NCI-H460 (cell line): Measurements from ENCODE around the gene UNKL. TPM values are rescaled to one million over a fixed set of nuclear protein-coding genes. Genes with fewer than 3 reads are reported as not detected.
"Not testable (repeated sequence)": the region's sequence is repeated elsewhere in the genome, so short reads cannot be mapped to it uniquely, and the experiment has no call there.

Experiments
- DNase-seq: peaks from one replicate; pipeline ENCODE4 v3.0.0-alpha.2; 2016; ENCODE audit warnings: low read depth; ENCODE audit errors: extremely low read depth
- total RNA-seq: library from RNA; depleted of rRNA; stranded (reverse); fragments of >200 nt; shearing (Covaris generic); gene quantifications from 2 replicates; pipeline ENCODE4 v1.2.3, GENCODE V29; 2014

UNKL gene
- total RNA-seq, 1 experiment from 2014 or later = 29.2 TPM

- no peak for DNase-seq
Observed at GRCh38 chr16:1446296-1447080, 32.0 kb upstream of the UNKL start.

DNA sequence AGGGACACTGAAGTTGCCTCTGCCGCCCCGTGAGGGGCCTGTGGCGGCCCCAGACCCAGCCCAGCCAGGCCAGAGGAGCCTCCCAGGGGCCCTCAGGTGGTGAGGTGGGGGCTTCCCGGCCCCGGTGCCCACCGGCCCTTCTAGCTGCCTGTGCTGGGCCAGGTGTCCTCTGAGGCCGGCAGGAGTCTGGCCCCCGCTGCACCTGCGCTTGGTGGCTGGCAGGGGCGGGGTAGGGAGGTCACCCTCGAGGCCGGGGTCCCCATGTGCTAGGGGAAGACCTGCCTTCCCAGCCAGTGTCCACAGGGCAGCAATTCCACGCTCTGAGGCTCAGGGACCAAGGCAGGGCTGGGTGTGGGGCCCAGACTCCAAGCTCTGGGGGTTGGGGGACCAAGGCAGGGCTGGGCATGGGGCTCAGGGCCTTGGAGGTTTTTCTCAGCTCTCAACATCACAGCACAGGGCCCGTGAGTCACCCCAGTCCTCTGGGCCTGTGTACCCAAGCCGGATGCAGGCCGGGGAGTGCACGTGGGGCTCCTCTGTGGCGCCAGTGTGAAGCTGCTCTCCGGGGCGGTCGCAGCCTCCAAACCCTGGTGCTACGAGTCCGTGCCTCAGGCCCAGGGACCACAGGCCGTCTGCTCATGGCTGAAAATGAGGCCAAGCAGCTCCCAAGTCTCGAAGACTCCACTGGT, 31.2 kb upstream of the UNKL start:
- DNase-seq = no peak

DNA sequence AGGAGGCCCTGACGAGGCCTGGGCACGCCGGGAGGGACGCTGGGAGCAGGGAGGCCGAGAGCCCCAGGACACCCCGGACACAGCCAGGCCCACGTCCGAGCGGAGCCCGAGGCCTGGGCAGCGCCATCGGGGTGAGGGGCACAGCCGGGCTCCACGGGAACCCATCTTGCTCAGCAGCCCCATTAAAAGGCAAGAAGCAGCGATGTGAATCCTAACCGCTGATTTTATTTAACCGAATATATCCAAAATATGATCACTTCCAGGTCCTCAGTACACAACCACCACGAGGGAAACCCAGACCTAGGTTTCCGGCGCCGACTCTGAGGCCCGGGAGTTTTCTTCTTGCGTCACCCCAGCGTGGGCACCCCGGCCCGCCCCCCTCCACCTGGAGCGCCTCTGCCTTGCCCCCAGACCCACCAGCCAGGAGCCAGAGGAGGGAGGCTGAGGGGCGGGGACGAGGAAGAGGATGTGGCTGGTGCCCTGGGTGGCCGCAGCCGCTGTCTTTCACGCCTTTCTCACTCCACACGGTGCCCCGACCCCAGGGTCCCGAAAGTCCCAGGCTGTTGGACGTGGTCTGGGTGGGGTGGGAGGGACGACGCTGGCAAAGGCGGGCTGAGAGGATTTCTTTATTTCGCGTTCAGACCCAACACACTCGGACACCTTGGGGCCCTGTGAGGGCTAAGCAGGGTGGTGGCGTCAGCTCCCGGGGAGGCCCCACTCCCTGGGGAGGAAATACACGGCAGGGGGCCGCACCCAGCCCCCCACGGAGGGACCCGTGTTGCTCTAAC, 30.4 kb upstream of the UNKL start:
- DNase-seq = no peak

DNA sequence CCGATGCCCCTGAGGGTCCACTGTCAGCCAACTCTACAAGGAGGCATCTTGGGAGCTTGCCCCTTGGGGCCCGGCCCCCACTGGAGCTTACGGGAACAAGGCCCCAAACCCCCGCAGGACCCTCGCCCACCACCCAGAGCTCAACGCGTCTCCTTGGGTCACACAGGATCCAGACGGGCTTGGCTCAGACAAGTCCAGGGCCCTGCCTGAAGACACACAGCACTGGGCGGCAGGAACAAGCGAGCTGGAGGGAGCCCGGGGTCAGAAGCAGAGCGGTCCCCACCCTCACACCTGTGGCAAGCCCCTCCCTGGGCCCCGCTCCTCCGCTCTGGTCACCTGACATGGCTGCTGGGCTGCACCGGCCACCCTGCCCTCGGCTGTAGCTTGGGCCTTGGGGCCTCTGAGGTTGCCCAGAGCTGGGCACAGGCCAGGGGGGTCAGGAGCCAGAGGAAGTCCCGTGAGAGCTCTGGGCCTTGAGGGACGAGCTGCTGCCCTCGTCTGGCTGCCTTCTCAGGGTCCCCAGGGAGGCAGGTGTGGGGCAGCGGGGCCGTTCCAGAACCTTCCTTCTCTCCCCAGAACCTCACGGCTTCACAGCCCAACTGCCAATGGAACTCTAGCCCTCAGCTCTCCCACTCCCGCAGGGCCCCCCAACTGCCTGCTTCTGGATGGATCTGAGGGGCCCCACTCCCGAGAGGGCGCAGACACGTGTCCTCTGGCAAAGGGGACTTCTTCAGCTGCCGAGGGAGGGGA, 29.7 kb upstream of the UNKL start, which contains the start of gene CCDC154:
Gene CCDC154, minus strand, starts transcription at position 577 of the 750 bp plus-strand sequence. Its CDS starts 234 bp downstream, at position 343.
- no peak for DNase-seq

DNA sequence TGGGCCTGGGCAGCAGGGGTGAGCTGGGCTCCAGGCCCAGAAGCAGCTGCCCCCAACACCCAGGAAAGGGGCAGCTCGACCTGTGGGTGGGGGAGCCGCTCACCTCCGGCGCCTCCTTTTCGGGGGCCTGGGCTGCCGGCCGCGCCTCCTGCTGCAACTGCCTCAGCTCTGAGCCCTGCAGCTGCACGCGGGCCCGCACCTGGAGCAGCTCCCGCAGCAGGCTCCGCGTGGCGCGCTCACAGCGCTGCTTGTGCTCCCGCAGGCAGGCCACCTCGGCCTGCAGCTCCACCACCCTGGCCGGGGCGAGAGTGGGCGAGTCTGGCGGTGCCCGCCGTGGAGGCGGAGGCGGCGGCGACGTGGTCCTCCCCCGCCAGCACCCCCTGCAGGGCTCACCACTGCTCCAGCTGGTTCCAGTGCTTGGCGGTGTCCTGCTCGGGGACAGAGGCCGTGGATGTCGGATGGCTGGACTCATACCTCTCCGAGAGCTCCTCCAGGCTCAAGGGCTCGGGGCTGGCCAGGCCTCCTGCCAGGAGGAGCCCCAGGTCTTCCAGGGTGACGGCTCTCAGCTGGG, 29.0 kb upstream of the UNKL start:
- DNase-seq = no peak

GRCh38 chr16:1442697-1443096, 28.2 kb upstream of the UNKL start:
- no peak for DNase-seq

GRCh38 chr16:1441391-1441829, 26.9 kb upstream of the UNKL start:
- no peak for DNase-seq

GRCh38 chr16:1439699-1440074, 25.2 kb upstream of the UNKL start:
- DNase-seq = not testable (repeated sequence)

DNA sequence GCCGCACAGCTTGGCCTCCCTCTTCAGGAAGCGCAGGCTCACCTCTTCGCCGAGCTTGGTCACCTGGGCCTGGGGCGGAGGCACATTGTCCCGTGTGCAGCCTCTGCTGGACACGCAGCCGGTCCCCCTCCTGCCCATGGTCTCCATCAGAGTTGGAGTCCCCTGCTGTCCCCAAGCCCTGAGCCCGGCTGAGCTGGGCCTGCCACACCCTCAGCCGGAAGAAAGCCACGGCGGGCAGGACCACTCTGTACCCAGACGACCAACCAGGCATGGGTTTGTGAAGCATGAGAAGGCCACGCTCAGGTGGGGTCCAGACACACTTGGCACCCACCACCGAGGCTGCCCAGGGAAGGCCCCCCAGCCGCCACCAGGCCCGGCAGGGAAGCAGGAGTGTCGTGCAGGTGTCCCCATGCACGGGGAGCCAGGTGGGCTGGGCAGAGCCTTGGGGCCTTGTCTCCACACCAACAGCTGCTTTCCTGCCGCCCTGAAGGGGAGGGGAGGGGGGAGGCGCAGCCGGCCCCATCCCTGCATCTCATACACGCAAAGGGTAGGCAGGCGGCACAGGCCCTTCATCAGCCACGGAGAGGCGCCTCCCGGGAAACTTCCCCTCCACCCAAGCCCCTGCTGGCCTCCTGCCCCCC, 24.7 kb upstream of the UNKL start:
- no peak for DNase-seq

GRCh38 chr16:1438229-1439057, 23.9 kb upstream of the UNKL start:
- DNase-seq = no peak

- no peak for DNase-seq
Observed at GRCh38 chr16:1437606-1438005, 23.1 kb upstream of the UNKL start.

DNA sequence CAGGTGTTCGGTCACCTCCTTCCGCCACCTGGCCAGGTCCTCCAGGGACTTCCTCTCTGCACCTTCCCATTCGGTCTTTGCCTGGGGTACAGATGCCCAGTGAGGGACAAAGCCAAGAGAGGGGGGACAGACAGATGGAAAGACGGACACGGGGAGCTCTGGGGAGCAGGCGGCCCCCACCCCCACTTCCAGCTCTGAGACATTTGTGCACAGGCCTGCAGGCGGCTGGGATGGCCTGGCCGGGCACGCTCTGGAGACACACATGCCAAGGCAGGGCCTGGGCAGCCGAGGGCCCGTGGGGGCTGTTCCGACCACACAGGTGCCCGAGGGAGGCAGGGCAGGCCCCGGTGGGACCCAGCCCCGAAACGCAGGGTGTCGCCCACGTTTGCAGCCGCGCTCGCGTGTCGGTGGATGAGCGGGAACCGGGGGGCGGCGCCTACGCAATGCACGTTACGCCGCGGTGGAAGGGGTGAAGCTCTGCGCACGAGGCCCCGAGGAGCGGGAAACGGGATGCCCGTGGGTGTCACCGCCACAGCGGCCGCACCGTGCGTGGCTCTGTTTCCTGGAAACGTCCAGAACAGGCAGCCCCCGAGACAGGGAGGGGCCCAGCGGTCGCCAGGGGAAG, 22.3 kb upstream of the UNKL start:
- DNase-seq = no peak

GRCh38 chr16:1435921-1436697, 21.6 kb upstream of the UNKL start:
- no peak for DNase-seq

DNA sequence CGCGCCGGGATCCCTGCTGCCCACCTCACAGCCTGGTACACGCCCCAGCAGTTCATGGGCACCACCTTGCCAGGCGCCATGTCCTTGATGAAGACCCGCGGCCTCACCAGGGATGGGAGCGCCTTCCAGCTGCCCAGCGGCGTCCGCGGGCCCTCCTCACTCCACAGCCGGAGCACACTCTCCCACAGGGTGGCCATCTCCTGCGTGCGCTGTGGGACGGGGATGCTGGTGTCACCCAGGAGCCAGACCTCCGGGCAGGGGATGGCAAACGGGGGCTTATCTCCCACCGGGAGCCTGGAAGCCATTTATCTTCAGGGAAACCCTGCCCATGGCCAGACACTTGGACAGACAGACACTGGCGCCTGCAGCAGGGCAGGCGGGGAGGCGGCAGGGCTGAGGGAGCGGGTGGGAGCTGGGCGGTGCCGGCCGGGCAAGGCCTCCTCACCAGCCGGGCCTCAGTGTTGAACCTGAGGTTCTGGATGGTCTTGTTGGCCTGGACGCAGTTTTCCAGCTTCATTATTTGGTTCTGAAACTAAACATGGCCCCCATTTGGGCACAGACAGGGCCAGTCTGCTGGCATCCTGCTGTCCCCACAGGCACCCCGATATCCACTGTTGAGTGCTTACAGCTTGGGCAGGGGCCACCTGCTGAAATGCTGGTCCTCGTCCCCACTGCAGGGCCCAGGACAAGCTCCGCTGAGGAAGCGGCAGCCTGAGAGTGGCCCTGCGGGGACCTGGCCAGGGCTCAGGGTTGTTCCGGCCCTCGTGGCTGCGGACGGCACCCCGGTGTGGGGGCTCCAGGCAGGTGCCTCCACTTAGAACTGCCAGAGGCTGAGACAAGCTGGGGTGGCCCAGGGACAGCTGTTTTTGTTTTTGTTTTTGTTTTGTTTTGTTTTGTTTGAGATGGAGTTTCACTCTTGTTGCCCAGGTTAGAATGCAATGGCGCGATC, 20.4 kb upstream of the UNKL start:
- DNase-seq = no peak

- DNase-seq = no peak
Observed at GRCh38 chr16:1433756-1434155, 19.3 kb upstream of the UNKL start.

DNA sequence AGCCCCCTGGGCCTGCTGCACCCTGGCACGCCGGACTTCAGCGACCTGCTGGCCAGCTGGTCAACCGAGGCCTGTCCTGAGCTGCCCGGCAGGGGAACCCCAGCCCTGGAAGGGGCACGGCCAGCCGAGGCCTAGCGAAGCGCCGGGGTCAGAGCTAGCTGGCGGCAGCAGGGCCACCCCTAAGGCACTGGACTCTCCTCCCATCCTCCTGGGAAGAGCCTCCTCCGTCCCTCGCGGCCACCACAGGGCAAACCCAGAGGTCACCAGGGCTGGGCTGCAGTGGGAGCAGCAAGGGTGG, 18.7 kb upstream of the UNKL start:
- DNase-seq = no peak
